Lung (tissue), 12 donors: ENCODE data around the gene PRODH2. TPM values are rescaled to one million over a fixed set of nuclear protein-coding genes. Genes with fewer than 3 reads are reported as not detected.
"Not testable (repeated sequence)": the region's sequence is repeated elsewhere in the genome, so short reads cannot be mapped to it uniquely, and the experiment has no call there.

ENCODE experiments used
- ATAC-seq: fragments of 200-7000 bp; cut with Tn5 transposase; one replicate; pipeline ENCODE4 v1.9.1; 2020; ENCODE audit warnings: moderate number of reproducible peaks; ENCODE audit not compliant: insufficient read depth, low FRiP score
- DNase-seq, 3 donors: peaks; one replicate each; pipeline ENCODE4 v3.0.0-alpha.2; 2013 to 2017
- H3K27ac ChIP-seq, 2 donors: one replicate each; pipeline ENCODE4 v1.5.1; 2013; ENCODE audit warnings: mild to moderate bottlenecking in 2 of 2, moderate library complexity in 2 of 2, control low read depth in 1 of 2, inconsistent platforms in 1 of 2, low read depth in 1 of 2, low read length in 1 of 2
- H3K27me3 ChIP-seq, 3 donors: one replicate each; pipeline ENCODE4 v1.5.1; 2013; ENCODE audit warnings: low read length in 2 of 3; ENCODE audit not compliant: control insufficient read depth in 3 of 3, insufficient read depth in 3 of 3
- H3K36me3 ChIP-seq, 4 donors: one replicate each; pipeline ENCODE4 v1.5.1; 2013; ENCODE audit warnings: low read length in 4 of 4, mild to moderate bottlenecking in 1 of 4, moderate library complexity in 1 of 4; ENCODE audit not compliant: control insufficient read depth in 4 of 4, insufficient read depth in 4 of 4
- H3K4me1 ChIP-seq, 5 donors: one replicate each; pipeline ENCODE4 v1.5.1; 2013; ENCODE audit warnings: low read length in 5 of 5, mild to moderate bottlenecking in 2 of 5, moderate library complexity in 1 of 5; ENCODE audit not compliant: control insufficient read depth in 5 of 5, insufficient read depth in 5 of 5
- H3K4me3 ChIP-seq: one replicate; pipeline ENCODE4 v1.5.1; 2013; ENCODE audit warnings: mild to moderate bottlenecking, control low read depth, moderate library complexity
- H3K9ac ChIP-seq, 2 donors: one replicate each; pipeline ENCODE4 v1.5.1; 2013; ENCODE audit warnings: low read length in 2 of 2, control low read depth in 1 of 2; ENCODE audit not compliant: insufficient read depth in 1 of 2
- H3K9me3 ChIP-seq, 4 donors: one replicate each; pipeline ENCODE4 v1.5.1; 2013; ENCODE audit warnings: low read length in 3 of 4, mild to moderate bottlenecking in 1 of 4, moderate library complexity in 1 of 4; ENCODE audit not compliant: control insufficient read depth in 4 of 4, insufficient read depth in 3 of 4
- WGBS, 2 donors: extraction: QIAGEN DNeasy Blood & Tissue Kit; methylation state at CpG; one replicate each; pipeline ENCODE4 v1.1.7; 2013; 5-methylcytosine and 5-hydroxymethylcytosine counted together
- polyA plus RNA-seq, 2 donors: library from polyadenylated mRNA; stranded (reverse); fragments of 200-250 nt; gene quantifications; one replicate each; pipeline ENCODE4 v1.2.1, GENCODE V29; 2013
- total RNA-seq, 2 donors: library from RNA; depleted of rRNA in 1 of 2; stranded (reverse); fragments of >200 nt in 1 of 2; gene quantifications; one replicate each; pipeline ENCODE4 v1.2.1, GENCODE V29; 2014 to 2021
- TF ChIP-seq, protein P1 (sequence below): IDR thresholded peaks from 2 replicates; pipeline ENCODE4 v1.5.1; 2012; ENCODE audit warnings: mild to moderate bottlenecking; ENCODE audit errors: control extremely low read depth, extremely low read depth
- donor health status: control.
- donor health status: control.
- donor health status: Bipolar disorder and iron deficiency.
- donor health status: healthy.
- donor health status: DM: yes; HTN: yes; CAD: no.

PRODH2 gene
- total and polyA plus RNA-seq, 4 donors: not detected

DNA sequence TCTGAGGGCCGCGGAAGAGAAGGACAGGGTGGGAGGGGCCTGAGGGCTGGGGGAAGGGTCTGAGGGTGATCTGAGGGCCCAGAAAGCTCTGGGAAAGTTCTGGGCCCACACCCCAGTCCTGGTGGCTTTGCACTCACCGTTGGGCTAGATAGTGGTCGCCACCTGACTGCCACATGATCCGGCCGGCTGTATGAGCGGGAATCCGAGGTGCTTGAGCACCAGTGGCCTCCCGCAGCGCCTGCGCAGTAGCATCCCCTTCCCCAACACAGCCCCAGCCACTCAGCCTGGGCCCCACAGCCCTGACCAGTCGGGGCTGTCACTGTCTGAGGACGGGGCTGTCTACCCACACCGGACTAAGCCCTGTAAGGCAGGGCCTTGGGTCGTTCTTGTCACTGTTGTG is 15.0 kb downstream of the PRODH2 start:
- H3K9ac ChIP-seq: no peak overlapping the region
- WGBS, 2 donors: 6 to 21% methylated on average over 13 to 15 of the region's 15 CpGs
- peaks cover 0 to 4% (median 0%) of the 10 kb centered on the region in 5 donors for H3K4me1 ChIP-seq
- H3K4me3 ChIP-seq: no peak overlapping the region
- peaks cover 0 to 4% (median 0%) of the 10 kb centered on the region in 4 donors for H3K9me3 ChIP-seq
- no peak overlapping the region for H3K27ac ChIP-seq
- H3K36me3 ChIP-seq: no peaks in the 10 kb centered on the region
- DNase-seq: peak; percentile 23 to 50 (median 36)
- H3K27me3 ChIP-seq: peaks cover 0 to 11% (median 7%) of the 10 kb centered on the region in 3 donors
- TF ChIP-seq, protein P1, sequence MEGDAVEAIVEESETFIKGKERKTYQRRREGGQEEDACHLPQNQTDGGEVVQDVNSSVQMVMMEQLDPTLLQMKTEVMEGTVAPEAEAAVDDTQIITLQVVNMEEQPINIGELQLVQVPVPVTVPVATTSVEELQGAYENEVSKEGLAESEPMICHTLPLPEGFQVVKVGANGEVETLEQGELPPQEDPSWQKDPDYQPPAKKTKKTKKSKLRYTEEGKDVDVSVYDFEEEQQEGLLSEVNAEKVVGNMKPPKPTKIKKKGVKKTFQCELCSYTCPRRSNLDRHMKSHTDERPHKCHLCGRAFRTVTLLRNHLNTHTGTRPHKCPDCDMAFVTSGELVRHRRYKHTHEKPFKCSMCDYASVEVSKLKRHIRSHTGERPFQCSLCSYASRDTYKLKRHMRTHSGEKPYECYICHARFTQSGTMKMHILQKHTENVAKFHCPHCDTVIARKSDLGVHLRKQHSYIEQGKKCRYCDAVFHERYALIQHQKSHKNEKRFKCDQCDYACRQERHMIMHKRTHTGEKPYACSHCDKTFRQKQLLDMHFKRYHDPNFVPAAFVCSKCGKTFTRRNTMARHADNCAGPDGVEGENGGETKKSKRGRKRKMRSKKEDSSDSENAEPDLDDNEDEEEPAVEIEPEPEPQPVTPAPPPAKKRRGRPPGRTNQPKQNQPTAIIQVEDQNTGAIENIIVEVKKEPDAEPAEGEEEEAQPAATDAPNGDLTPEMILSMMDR: no peak
- ATAC-seq: no peak

DNA sequence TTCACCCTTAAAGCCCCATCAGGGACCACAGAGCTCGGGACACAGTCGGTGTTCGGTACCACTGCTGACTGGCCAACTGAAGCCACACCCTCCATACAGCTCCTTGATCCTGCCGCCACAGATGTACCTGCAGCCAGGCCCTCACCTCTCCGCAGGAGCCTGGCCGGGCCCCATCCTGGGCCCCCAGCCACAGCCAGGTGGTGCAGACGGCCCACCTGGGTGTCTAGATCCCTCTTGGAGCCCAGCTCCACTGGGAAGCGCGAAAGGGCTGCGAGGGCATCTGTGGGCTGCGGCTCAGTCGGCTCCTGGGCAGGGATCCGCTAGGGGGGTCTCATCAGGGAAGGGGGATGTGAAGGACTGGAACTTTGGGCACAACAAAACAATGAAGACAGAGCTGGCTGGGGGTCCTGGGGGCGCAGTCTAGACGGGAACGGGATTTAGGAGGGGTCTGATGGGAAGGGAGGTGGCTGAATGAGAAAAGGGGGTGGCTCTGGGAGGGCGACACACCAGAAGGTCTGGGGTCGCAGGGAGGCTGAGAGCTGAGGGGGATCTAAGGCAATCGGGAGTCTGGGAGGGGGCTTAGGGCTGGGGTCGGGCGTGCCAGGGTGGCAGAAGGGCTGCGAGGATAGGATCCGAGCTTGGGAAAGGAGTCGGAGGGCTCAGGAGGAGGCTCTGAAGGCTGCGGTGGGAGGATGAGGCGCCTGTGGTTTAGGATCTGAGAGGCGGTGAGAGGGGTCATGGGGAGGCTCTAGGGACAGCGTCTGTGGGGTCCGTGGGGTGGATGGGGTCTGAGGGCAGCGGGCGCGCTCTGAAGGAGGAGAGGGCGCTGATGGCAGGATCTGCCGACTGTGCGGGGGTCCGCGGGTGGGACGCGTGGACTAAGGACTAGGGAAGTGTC is 15.8 kb downstream of the PRODH2 start:
- peaks cover 0 to 2% (median 0%) of the 10 kb centered on the region in 4 donors for H3K9me3 ChIP-seq
- DNase-seq (no peak), ATAC-seq (no peak)
- H3K9ac ChIP-seq: no peak overlapping the region
- H3K27me3 ChIP-seq: peaks cover 0 to 11% (median 7%) of the 10 kb centered on the region in 3 donors
- peaks cover 0 to 4% (median 0%) of the 10 kb centered on the region in 5 donors for H3K4me1 ChIP-seq
- no peaks in the 10 kb centered on the region for H3K36me3 ChIP-seq
- H3K27ac ChIP-seq: no peak overlapping the region
- no peak overlapping the region for H3K4me3 ChIP-seq
- TF ChIP-seq, protein P1: no peak
- WGBS, 2 donors: 14 to 25% methylated on average over 38 to 39 of the region's 39 CpGs

DNA sequence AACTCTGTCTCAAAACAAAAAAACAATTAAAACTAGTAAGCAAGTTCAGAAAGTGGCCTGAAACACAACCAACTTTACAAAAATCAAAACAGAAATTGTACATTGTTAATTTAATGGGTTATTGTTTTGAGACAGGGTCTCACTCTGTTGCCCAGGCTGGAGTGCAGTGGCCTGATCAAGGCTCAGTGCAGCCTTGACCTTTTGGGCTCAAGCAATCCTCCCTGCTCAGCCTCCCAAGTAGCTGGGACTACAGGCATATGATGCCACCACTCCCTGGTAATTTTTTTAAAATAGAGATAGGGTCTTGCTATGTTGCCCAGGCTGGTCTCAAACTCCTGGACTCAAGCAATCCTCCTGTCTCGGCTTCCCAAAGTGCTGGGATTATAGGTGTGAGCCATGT is 17.1 kb downstream of the PRODH2 start:
- 89 to 95% methylated on average over 1 of the region's 1 CpG for WGBS, 2 donors
- DNase-seq: not testable (repeated sequence)
- H3K27me3 ChIP-seq: peaks cover 0 to 11% (median 7%) of the 10 kb centered on the region in 3 donors

DNA sequence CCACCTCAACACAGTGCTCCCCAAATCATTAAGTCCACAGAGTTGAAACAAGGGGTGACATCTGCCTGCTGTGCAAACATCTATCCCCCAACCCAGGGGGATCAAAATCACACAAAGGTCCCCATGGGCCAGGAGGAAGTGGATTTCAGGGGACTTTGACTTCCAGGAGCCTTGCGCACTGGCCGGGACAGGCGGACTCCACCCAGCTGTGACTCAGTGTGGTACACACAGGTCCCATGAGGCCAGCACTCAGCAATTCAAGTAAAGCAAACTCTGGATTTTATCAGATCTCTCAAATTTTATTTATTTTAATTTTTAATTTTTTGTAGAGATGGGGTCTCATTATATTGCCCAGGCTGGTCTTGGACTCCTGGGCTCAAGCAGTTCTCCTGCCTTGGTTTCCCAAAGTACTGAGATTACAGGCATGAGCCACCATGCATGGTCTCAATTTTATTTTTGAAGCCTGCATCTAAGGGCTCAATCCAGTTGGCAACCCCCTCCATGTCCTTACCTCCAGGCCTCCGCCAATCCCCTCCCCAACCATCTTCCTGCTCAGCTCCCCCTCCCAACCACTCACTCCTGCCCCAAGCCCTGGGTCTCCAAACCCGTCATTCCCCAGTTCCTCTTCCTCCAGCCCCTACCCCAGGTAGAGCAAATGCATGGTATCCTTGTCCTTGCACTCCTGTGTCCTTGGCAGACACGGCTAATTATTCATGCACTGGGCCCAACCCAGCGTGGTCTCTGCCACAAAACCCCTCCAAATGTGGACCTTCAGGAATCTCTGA is 19.1 kb downstream of the PRODH2 start:
- H3K27ac ChIP-seq: no peak overlapping the region
- H3K36me3 ChIP-seq: no peaks in the 10 kb centered on the region
- no peak for ATAC-seq
- DNase-seq: no peak
- H3K9me3 ChIP-seq: no peaks in the 10 kb centered on the region
- no peak overlapping the region for H3K4me3 ChIP-seq
- TF ChIP-seq, protein P1: no peak
- peaks cover 0 to 4% (median 0%) of the 10 kb centered on the region in 5 donors for H3K4me1 ChIP-seq
- H3K27me3 ChIP-seq: peaks cover 0 to 11% (median 7%) of the 10 kb centered on the region in 3 donors
- 77 to 82% methylated on average over 7 of the region's 7 CpGs for WGBS, 2 donors
- no peak overlapping the region for H3K9ac ChIP-seq

More for the DNA sequence above, 17.1 kb downstream of the PRODH2 start:
- not testable (repeated sequence) for H3K9me3 ChIP-seq, H3K9ac ChIP-seq, H3K4me1 ChIP-seq, ATAC-seq, H3K27ac ChIP-seq, H3K4me3 ChIP-seq, H3K36me3 ChIP-seq
